HL-60 (cell line): Measurements from ENCODE around the gene CIC.

Experiments used
- CTCF ChIP-seq: IDR thresholded peaks from one replicate; pipeline ENCODE4 v1.5.1; 2011; ENCODE audit warnings: low read length, control low read depth, inconsistent platforms; ENCODE audit not compliant: insufficient read depth
- POLR2AphosphoS5 ChIP-seq: IDR thresholded peaks from 2 replicates; pipeline ENCODE4 v1.6.1; 2012; ENCODE audit warnings: low read depth

GRCh38 chr19:42288387-42288786, 19.3 kb downstream of the CIC start:
- TF ChIP-seq POLR2AphosphoS5 (no peak), CTCF (no peak)
